Osteoblast (primary cell): ENCODE results near the gene F7. TPM values are rescaled to one million over a fixed set of nuclear protein-coding genes. Genes with fewer than 3 reads are reported as not detected.
A peak's percentile ranks its signal among the peaks of the same experiment; 100 is the strongest.

Experiments
- DNase-seq: peaks from one replicate; pipeline ENCODE4 v3.0.0; 2011; ENCODE audit warnings: low spot score, mixed read lengths; ENCODE audit not compliant: insufficient read length; ENCODE audit errors: missing footprints
- H2AFZ ChIP-seq: 2 replicates; pipeline ENCODE4 v1.6.0; 2011; ENCODE audit warnings: mild to moderate bottlenecking, low read length
- H3K27ac ChIP-seq: 2 replicates; pipeline ENCODE4 v1.5.1; 2011; ENCODE audit warnings: mild to moderate bottlenecking, low read depth, low read length, moderate library complexity
- H3K27me3 ChIP-seq: 2 replicates; pipeline ENCODE4 v1.6.0; 2012; ENCODE audit warnings: mild to moderate bottlenecking, control low read depth, inconsistent platforms, low read length, moderate library complexity; ENCODE audit not compliant: insufficient read depth
- H3K36me3 ChIP-seq: 2 replicates; pipeline ENCODE4 v1.5.1; 2011; ENCODE audit warnings: mild to moderate bottlenecking, low read length, control low read depth, moderate library complexity; ENCODE audit not compliant: insufficient read depth
- H3K4me1 ChIP-seq: 2 replicates; pipeline ENCODE4 v1.5.1; 2011; ENCODE audit warnings: mild to moderate bottlenecking, low read length, control low read depth, moderate library complexity; ENCODE audit not compliant: insufficient read depth
- H3K4me2 ChIP-seq: 2 replicates; pipeline ENCODE4 v1.6.0; 2011; ENCODE audit warnings: mild to moderate bottlenecking, low read length; ENCODE audit not compliant: insufficient read depth
- H3K4me3 ChIP-seq: fragments of 200-600 bp; sonication (generic); 3 replicates; pipeline ENCODE4 v1.5.1; 2012; ENCODE audit warnings: mild to moderate bottlenecking, low read length, inconsistent platforms; ENCODE audit not compliant: insufficient read depth
- H3K79me2 ChIP-seq: 2 replicates; pipeline ENCODE4 v1.6.0; 2012; ENCODE audit warnings: mild to moderate bottlenecking, low read length, control low read depth, inconsistent platforms; ENCODE audit not compliant: insufficient read depth
- H3K9me3 ChIP-seq: 2 replicates; pipeline ENCODE4 v1.5.1; 2011; ENCODE audit warnings: low read depth, low read length, control low read depth
- H4K20me1 ChIP-seq: 2 replicates; pipeline ENCODE4 v1.6.0; 2012; ENCODE audit warnings: mild to moderate bottlenecking, low read length, control low read depth; ENCODE audit not compliant: insufficient read depth
- CTCF ChIP-seq: IDR thresholded peaks from 2 replicates; pipeline ENCODE4 v1.5.1; 2011; ENCODE audit warnings: mild to moderate bottlenecking, low read depth, low read length, moderate library complexity; ENCODE audit errors: extremely low read depth
- total RNA-seq: library from RNA; depleted of rRNA; stranded (reverse); fragments of >200 nt; gene quantifications from 2 replicates; pipeline ENCODE4 v1.2.3, GENCODE V29; 2012

F7 gene
- total RNA-seq, 1 donor = under 0.01 TPM

- no peak overlapping the region for H3K4me2 ChIP-seq
- no peaks in the 10 kb centered on the region for H3K36me3 ChIP-seq
- peak; percentile 31 for DNase-seq
- peaks cover 15% of the 10 kb centered on the region for H3K27me3 ChIP-seq
- H3K27ac ChIP-seq = no peak overlapping the region
- H3K79me2 ChIP-seq = no peaks in the 10 kb centered on the region
- H3K9me3 ChIP-seq = no peaks in the 10 kb centered on the region
- H4K20me1 ChIP-seq = no peaks in the 10 kb centered on the region
- no peak for TF ChIP-seq CTCF
- no peak overlapping the region for H2AFZ ChIP-seq
- H3K4me3 ChIP-seq = no peak overlapping the region
- H3K4me1 ChIP-seq = no peaks in the 10 kb centered on the region
Observed at GRCh38 chr13:113142876-113143275, 37.3 kb downstream of the F7 start.

GRCh38 chr13:113143466-113144254 lies 38.1 kb downstream of the F7 start:
- no peak for TF ChIP-seq CTCF
- no peaks in the 10 kb centered on the region for H4K20me1 ChIP-seq
- H3K4me2 ChIP-seq = no peak overlapping the region
- H3K4me1 ChIP-seq = no peaks in the 10 kb centered on the region
- H3K27ac ChIP-seq = no peak overlapping the region
- H2AFZ ChIP-seq = no peak overlapping the region
- no peak overlapping the region for H3K4me3 ChIP-seq
- H3K36me3 ChIP-seq = no peaks in the 10 kb centered on the region
- H3K9me3 ChIP-seq = no peaks in the 10 kb centered on the region
- H3K79me2 ChIP-seq = no peaks in the 10 kb centered on the region
- peak; percentile 35 for DNase-seq
- peaks cover 7% of the 10 kb centered on the region for H3K27me3 ChIP-seq

GRCh38 chr13:113144255-113144629 lies 38.7 kb downstream of the F7 start:
- no peak overlapping the region for H3K4me2 ChIP-seq
- TF ChIP-seq CTCF = no peak
- peaks cover 2% of the 10 kb centered on the region for H3K27me3 ChIP-seq
- no peaks in the 10 kb centered on the region for H3K4me1 ChIP-seq
- no peaks in the 10 kb centered on the region for H3K79me2 ChIP-seq
- no peaks in the 10 kb centered on the region for H4K20me1 ChIP-seq
- no peaks in the 10 kb centered on the region for H3K36me3 ChIP-seq
- H2AFZ ChIP-seq = no peak overlapping the region
- no peak overlapping the region for H3K4me3 ChIP-seq
- DNase-seq = no peak
- H3K27ac ChIP-seq = no peak overlapping the region
- no peaks in the 10 kb centered on the region for H3K9me3 ChIP-seq

GRCh38 chr13:113145496-113145895 lies 39.9 kb downstream of the F7 start:
- no peak for TF ChIP-seq CTCF
- Histone ChIP-seq H3K36me3 (no peaks in the 10 kb centered on the region), H3K4me3 (no peak overlapping the region), H3K27me3 (no peaks in the 10 kb centered on the region), H3K79me2 (no peaks in the 10 kb centered on the region), H3K9me3 (no peaks in the 10 kb centered on the region), H4K20me1 (no peaks in the 10 kb centered on the region), H3K4me1 (no peaks in the 10 kb centered on the region), H3K4me2 (no peak overlapping the region), H2AFZ (no peak overlapping the region), H3K27ac (no peak overlapping the region)
- DNase-seq = no peak
